SH-SY5Y (cell line): ENCODE measurements around the gene FXR2.

ENCODE experiments used
- GATA2 ChIP-seq: IDR thresholded peaks from 2 replicates; pipeline ENCODE4 v1.6.1; 2011; ENCODE audit warnings: mild to moderate bottlenecking, low read depth, low read length
- GATA3 ChIP-seq: IDR thresholded peaks from 2 replicates; pipeline ENCODE4 v1.6.1; 2011; ENCODE audit warnings: low read depth, mild to moderate bottlenecking, low read length, moderate library complexity

- no peak for TF ChIP-seq GATA2
- TF ChIP-seq GATA3, result no peak
These were observed 23.1 kb downstream of the FXR2 start for GRCh38 chr17:7591596-7591995.
